ENCODE data around the gene ZACN.
"Not testable (repeated sequence)": the region's sequence is repeated elsewhere in the genome, so short reads cannot be mapped to it uniquely, and the experiment has no call there.

ZACN gene

DNA sequence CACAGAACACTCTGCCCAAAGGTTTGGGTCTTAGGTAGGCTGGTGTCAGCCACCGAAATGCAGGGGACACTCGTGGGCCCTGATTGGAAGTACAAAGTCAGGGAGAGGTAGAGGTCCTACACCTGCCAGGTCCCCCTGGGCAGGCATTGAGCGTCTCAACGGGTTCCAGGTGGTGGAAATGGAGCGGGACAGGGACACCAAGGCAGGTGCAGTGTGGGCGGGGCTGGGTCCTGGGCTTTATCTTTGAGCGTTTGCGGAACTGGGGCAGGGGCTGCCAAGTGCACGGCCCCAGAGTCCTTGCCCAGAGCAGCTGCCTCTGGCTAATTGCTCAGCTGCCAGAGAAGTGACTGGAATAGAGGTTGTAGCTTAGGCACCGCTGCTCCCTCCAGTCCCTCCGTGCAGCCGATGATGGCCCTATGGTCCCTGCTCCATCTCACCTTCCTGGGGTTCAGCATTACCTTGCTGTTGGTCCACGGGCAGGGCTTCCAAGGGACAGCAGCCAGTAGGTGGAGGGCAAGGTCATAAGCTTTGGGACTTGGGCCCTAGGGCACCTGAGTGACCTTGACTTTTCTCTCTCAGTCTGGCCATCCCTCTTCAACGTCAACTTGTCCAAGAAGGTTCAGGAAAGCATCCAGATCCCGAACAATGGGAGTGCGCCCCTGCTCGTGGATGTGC lies at the start of gene ZACN:
Gene ZACN (plus strand): TSS at position 323 of the 675 bp plus-strand sequence. CDS start 83 bp downstream, at position 406.
- DNase-seq: no peak

GRCh38 chr17:76032073-76032779 lies 46.8 kb upstream of the ZACN start:
- no peak for DNase-seq

DNA sequence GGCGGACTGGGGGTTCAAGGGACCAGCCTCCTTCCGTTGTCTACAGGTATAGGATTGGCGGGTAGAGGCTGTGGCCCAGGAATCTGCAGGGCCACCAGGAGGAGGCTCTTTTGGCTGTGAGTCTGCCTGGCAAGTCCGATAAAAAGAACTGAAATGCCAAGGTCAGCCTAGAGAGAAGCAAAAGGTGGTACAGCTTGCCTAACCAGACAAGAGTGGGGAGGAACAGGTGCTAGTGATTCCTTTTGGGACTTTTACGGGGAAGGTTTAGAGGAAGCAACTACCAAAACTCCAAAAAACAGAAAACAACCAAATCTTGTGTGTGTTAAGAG lies 46.2 kb upstream of the ZACN start:
- DNase-seq: no peak

DNA sequence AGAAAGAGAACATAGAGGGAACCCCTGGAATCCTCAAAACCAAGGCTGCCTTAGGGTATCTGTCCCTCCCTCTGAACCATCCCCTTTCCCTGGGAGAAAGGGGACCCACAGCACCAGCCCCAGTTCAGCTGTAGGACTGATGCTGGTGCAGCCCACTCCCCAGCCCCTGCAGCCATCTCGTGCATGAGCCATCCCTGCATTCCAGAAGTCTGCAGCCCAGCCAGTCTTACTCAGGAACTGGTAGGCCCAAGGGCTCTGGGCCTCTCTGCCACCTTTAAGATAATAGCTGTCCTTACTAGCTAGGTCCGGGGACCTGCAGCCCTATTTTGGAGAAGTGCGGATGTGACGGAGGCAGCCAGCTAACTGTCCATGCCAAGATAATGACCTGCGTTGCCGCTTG lies 45.8 kb upstream of the ZACN start:
- no peak for DNase-seq

GRCh38 chr17:76034428-76035350 lies 44.3 kb upstream of the ZACN start:
- no peak for DNase-seq

- no peak for DNase-seq
Measured at GRCh38 chr17:76036497-76037261, 42.3 kb upstream of the ZACN start.

DNA sequence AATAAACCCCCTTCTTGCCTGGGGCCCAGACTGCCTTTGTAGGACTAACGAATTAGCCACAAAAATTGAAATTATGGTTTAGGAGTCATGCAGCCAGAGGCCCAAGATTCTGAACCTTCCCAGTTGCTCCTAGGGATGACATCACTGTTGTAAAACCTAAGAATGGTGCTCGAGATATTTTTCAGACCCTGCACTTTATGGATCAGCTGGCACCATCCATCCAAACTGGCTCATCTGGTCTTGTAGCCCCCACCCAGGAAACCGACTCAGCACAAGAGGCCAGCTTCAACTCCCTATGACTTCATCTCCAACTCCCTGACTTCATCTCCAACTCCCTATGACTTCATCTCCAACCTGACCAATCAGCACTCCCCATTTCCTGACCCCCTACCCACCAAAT lies 40.9 kb upstream of the ZACN start:
- no peak for DNase-seq

DNA sequence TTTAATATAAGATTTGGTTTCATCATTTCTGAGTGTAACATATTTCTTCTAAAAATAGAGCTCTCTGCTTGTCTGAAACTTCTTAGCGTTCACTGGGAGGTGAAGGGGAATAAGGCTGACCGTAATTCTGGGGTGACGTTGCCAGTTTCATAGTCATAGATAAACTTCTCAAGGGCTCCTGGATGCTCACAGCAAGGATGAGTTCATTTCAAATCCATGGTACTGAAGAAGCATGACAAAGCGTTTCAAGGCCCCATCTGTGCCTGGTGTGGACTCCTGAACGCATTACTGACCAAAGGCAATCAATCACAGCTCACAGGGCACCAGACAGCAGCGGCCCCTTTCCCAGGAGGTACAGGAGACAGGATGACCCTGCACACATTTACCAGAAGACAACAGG lies 39.9 kb upstream of the ZACN start:
- DNase-seq: no peak

DNA sequence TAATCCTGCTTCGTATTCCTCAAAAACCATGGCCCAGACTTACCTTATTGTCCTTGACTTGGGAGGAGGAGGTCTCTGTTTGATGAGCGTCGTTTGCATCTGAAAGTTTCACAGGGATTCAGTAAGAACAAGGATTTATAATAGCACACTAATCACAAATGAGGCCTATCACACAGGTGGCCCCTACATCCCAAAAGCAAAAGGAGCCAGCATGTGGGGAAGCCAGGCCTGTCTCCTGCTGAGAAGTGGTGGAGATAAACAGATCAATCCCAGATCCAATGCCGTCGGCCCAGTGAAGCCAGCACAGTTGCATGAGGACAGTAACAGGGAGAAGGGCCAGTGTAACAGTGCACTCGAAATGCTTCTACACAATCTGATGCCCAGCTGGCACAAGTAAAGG lies 38.6 kb upstream of the ZACN start:
- DNase-seq: no peak

DNA sequence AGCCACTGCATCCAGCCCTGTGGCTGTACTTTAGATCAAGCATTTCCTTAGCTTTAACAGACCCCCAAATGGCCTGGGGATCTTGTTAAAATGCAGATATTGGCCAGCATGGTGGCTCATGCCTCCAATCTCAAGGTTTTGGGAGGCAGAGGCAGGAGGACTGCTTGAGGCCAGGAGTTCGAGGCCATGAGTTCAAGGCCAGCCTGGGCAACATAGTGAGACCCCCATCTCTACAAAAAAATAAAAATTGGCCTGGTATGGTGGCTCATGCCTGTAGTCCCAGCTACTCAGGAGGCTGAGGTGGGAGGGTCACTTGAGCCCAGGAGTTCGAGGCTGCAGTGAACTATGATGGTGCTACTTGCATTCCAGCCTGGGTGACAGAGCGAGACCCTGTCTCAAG lies 36.1 kb upstream of the ZACN start:
- not testable (repeated sequence) for DNase-seq

DNA sequence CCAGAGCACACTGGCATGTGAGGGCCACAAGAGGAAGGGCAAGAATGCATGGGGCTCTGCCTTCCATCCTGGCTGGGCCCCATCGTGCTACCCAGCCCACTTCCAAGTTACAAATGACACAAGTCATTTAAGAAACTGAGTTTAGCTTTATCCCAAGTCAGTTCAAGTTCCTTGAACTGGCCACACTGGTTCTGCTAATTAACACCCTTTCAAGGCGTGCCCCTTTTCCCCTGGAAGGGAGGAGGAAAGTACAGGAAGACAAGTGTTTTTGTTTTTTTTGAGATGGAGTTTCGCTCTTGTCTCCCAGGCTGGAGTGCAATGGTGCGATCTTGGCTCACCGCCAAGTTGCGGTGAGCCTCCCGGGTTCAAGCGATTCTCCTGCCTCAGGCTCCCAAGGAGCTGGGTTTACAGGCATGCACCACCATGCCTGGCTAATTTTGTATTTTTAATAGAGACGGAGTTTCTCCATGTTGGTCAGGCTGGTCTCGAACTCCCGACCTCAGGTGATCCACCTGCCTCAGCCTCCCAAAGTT lies 34.4 kb upstream of the ZACN start:
- not testable (repeated sequence) for DNase-seq

- DNase-seq: no peak
Measured at GRCh38 chr17:76046064-76046463, 32.9 kb upstream of the ZACN start.

DNA sequence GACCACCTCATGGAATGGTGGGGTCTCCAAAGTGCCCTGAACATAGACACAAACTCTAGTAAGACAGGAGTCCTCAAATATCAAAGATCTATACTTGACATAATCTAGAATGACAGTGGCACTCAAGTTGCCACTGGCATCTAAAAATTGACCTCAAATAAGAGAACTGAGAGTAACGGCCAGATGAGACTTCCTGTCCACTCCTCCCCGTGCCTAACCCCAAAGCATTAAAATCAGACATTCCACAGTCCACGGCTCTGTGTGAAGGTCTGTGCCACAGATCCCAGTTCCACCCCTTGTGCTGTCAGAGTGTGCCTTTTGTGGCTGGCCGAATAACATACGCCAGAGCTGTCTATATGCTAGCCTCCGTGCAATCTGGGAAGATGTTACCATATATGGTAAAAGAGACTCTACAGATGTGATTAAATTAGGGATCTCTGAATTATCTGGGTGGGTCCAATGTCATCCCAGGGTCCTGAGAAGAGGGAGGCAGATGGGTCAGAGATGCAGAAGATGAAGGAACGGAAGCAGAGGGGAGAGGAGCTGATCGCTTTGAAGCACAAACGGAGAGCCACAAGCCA lies 30.9 kb upstream of the ZACN start:
- no peak for DNase-seq

DNA sequence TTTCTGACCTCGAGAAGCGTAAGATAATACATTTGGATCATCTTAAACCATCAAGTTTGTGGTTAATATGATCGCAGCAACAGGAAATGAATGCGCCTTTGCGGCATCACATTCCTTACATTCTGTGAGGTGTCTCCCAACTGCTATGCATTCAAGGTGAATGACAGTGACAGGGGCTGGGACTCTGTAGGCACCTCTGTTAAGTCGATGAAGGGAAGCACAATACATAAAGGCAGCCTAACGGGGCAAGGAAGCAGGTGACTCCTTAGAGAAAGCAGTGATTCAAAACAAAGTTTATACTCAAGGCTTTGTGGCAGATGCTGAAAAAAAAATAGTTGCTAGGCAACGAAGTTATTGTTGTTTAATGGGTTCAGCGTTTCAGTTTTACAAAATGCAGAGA lies 30.3 kb upstream of the ZACN start:
- DNase-seq: no peak

DNA sequence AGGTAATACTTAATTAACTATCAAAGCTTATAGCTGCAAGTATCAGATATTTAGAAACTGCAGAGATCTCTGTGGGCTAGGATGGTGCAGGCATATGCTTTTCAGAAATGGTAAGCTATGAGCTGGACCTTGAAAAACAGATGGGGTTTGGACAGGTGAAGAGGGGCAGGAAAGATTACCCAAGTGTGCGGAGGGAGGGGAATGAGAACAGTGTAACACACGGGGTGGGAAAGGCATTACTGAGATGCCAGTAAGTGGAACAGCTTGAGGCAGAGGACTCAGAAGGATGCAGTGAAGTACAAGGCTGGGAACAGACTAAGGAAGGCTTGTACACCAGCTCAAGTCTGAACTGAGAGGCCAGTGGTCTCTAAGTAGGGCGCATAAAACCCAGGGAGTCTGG lies 29.7 kb upstream of the ZACN start:
- DNase-seq: no peak

DNA sequence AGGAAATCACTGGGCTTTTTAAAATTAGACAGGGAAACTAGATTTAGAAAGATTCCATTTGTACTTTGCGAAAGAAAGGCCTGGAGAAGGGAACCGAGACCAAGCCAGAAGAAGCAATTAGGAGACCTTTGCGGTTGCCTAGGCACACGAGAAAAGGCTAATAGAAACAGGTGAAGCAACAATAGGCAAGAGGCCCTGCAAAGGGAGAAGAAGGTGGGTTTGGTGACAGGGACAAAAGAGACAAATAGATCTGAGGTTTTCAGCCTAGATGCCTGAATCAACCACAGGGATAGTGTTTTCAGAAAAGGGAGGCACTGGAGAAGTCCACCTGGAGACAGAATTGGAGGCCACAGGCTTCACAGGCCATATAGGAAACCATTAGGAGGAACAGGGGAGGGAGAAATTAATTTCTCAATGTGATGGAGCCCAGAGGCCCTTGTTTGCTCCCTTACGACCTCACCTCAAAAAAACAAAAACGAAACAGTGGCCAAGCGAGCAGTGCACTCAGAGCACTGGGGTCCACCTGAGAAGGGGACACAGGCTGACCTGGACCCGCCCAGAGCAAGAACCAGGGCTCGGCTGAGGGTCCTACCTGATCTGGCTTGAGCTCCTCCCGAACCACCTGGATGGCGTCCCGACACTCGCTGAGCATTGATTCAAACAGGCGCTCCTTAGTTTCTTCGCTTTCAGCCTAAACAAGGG lies 29.0 kb upstream of the ZACN start:
- no peak for DNase-seq

DNA sequence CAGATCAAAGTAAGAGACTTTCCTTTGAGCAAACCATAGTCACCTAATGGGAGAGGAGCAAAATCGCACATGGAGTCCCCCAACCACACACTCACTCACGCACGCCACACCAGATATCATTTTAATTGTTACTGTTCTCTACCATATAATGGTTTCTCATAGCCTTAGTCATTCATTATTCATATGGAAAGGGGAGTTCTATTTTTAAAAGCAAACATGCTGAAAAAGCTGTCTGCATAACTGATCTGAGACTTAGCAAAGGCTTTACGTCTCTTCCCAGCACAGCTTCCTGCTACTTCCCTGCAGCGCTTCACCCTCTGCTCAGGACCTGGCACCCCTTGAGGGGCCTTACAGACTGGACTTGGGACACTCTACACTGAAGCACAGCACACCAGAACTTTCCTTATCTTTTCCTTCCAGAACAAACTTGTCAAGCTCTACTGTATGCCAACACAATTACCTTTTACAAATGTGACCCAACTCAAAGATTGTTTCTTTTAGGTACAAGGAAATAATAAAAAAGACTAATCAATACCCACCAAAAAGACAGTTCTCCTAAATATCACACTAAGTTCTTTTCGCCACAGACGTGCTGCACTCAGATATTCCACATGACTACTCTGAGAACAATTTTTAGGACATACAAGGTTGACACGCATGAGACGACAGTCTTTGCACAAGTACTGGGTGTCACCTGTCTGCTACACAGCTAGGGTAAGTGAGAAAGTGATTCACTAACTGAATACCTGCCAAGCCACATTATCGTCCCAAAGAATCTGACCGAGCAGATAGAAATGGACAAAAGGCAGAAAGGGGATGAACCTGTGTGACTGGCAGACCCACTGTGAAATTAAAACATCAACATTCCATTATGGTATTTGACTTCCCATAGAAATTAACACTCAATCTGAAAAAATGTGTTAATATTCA lies 28.2 kb upstream of the ZACN start:
- no peak for DNase-seq

- no peak for DNase-seq
Measured at GRCh38 chr17:76051561-76051960, 27.4 kb upstream of the ZACN start.

- no peak for DNase-seq
Measured at GRCh38 chr17:76053246-76054111, 25.5 kb upstream of the ZACN start.

GRCh38 chr17:76054112-76054476 lies 24.9 kb upstream of the ZACN start:
- no peak for DNase-seq
